Fibroblast of lung (primary cell): Measurements from ENCODE around the gene ICAM2.

Experiments
- CTCF ChIP-seq, 2 donors: IDR thresholded peaks in 1 of 2; conservative IDR thresholded peaks in 1 of 2; 1 replicate in 1 of 2; 2 replicates in 1 of 2; pipeline ENCODE4 v1.5.1; 2011 to 2012; ENCODE audit warnings: low read length in 2 of 2, control low read depth in 1 of 2, inconsistent platforms in 1 of 2, low read depth in 1 of 2, mild to moderate bottlenecking in 1 of 2
- EZH2 ChIP-seq: IDR thresholded peaks from 2 replicates; pipeline ENCODE4 v1.5.1; 2012; ENCODE audit warnings: low read length, control low read depth, mild to moderate bottlenecking; ENCODE audit errors: missing control alignments

GRCh38 chr17:63999680-64000531 lies 20.5 kb downstream of the ICAM2 start:
- TF ChIP-seq CTCF (conservative IDR thresholded peaks at IDR 0.05 in 1 of 2, IDR thresholded peaks at IDR 0.05 in 1 of 2; ENCODE audit: low read depth in 1 of 2, low read length in 2 of 2) (no peak), EZH2 (no peak)
